GM21723 (cell line): ENCODE data around the gene RUNX3.

Source experiments
- ATAC-seq: cut with Tn5 transposase; IDR thresholded peaks from one replicate; pipeline ENCODE4 v1.9.1; 2021; ENCODE audit warnings: mild to moderate bottlenecking, moderate library complexity; ENCODE audit not compliant: unreplicated experiment

Gene RUNX3

GRCh38 chr1:24931146-24931467, 1.0 kb upstream of the RUNX3 start:
- no peak for ATAC-seq

DNA sequence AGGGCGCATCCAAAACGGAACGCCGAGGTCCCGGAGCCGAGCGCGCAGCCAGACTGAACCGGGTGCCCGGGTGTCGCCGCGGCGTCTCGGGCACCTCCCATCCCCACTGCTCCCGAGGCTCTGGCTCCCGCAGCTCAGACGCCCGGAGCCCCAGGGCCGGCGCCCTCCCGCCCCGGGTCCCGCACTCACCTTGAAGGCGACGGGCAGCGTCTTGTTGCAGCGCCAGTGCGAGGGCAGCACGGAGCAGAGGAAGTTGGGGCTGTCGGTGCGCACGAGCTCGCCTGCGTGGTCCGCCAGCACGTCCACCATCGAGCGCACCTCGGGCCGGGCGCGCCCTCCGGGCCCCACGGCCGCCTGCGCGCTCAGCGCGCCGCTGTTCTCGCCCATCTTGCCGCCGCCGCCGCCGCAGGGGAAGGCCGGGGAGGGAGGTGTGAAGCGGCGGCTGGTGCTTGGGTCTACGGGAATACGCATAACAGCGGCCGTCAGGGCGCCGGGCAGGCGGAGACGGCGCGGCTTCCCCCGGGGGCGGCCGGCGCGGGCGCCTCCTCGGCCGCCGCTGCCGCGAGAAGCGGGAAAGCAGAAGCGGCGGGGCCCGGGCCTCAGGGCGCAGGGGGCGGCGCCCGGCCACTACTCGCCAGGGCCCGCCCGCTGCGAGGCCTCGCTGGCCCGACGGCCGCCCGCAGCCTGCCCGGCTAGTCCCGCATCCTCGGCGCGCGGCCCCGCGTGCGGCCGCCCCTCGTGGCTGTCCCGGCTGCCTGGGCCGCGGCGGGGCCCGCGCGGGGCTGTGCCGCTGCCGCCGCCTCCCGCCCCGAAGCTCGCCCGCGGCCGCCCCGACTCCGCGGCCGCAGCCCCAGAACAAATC, 447 bp downstream of the RUNX3 start:
- peak; percentile 18 for ATAC-seq

DNA sequence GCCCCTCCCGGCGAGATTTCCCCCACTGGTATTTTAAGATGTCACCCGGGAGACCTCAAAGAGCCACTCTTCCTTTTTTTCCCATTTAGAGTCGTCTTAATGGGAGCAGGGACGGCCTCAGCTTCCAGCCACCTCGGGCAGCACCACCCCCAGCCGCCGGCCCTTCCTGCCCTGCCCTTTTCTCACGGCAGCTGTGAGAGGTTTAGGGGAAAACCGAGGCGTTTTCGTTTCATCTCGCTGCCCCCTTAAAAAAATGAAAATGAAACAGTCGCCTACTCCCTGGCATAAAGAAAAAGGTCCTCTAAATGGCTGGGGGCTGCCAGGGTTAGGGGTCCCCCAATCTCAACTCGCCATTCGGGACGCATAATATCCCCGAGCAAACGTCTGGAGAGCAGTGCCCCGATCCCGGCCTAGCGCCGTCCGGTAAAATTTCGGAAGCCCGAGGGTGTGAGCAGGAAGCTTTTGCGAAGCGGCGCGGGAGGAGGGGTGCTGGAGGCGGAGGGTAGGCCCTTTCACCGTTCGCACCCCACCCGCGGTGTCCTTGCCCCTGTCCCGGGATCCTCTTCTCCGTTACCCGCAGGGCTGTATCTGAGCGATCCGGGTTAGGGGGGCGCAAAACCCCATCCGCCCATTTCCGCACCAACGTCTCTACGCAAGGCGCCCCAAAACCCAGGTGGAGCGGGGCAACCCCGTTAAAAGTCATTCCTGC, 1.2 kb downstream of the RUNX3 start:
- ATAC-seq, result no peak

GRCh38 chr1:24927988-24928688, 1.9 kb downstream of the RUNX3 start:
- ATAC-seq, result no peak

- no peak for ATAC-seq
These were observed 2.6 kb downstream of the RUNX3 start for GRCh38 chr1:24927473-24927872.

DNA sequence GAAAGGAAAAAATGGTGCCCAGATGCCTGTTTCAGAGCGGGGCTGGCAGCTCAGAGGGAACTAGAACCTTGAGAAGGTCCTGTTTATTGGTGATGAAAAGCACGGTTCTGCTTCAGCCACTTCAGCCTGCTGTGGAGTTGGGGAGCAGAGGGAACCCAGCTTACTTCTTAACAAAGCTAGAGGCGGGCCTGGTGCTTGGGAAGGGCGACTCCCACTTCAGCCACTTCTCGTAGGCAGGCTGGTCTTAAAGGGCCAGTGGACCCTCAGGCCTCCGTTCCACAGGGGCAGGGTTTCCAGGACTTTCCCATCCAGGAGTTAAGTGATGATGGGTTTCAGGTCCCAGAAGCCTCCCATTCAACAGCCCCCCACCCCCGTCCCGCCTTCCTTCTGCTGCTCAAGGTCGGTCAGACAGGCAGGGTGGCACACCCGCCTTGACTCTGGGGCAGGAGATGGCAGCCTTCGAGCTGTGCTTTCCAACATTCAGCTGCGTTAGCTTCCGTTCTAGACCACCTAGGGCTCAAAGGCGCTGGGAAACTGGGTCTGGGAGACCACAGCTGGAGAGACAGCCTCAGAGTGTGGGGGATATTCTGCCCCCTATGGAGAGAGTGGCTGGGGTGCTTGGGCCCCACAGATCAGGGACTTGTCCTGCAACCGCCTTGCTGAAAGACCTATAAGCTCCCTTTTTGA, 3.4 kb downstream of the RUNX3 start:
- ATAC-seq, result no peak

DNA sequence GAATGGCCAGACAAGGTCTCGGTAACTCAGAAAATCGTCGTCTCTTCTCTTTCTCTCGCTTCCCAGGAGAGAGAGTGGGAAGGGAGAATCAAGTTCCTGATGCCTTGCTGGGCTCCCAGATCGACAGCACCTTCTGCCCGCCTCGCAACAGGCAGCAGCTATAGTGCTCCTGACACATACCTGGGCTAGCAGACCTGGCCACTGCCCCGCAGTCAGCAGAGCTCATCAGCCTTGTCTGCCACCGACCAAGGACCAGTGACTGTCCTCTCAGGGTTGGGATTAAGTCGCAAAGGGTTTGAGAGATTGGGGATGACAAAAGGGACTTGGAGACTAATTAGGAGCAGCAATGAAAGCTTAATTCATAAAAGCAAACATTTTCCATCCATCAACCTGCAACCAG, 4.1 kb downstream of the RUNX3 start:
- no peak for ATAC-seq

DNA sequence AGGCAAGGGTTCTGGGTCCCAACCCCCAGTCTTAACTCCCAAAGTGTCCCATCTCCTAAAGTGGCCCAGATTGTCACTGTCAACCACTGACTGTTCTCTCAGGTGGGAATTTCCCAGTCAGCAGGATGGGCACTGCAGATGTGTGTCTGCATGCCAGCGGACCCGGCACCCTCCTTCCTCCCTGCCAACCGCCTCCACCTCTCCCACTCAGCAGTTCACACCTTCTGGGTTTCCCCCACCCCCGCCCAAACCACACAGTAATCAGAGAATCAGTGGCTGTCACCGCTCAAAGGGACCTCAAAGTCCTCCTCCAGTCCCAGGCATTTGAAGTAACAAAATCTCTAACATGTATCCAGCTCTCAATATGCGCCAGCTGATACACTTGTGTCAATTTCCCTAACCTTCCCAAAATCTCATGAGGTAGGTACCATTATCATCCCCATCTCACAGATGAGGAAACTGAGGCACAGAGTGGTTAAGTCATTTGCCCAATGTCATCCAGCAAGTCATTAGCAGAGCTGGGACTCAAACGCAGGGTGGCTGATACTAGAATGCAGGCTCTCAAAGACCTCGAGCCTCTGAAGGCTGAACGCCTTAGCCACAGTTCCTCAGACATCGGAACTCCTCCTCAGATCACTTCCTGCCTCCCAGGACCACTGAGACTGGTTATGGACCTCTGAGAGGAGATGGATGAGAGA, 4.8 kb downstream of the RUNX3 start:
- ATAC-seq, result no peak

- peak; percentile 36 for ATAC-seq
These were observed 6.5 kb downstream of the RUNX3 start for GRCh38 chr1:24923485-24924113.

DNA sequence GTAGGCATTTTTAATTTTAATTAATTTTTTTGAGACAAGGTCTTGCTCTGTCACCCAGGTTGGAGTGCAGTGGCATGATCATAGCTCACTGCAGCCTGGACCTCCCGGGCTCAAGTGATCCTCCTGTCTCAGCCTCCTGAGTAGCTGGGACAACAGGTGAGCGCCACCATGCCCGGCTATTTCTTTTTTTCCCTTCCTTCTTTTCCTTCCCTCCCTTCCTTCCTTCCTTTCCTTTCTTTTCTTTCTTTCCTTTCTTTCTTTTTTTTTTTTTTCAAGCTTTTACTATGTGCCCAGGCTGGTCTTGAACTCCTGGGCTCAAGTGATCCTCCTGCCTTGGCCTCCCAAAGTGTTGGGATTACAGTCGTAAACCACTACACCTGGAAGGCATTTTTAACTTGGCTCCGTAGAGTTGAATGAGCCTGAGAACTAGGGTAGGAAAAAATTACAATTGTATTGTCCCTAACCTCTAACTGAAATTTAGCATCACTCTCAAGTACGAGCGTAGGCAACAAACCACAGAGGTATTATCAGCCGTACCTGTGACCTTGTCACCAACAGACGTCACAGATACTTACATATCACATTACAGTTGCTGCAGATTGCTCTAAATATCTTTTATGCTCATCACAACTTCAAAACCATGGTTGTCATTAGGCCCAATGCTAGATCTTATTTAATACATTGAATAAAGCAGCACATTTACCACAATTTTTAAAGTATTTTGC, 8.0 kb downstream of the RUNX3 start:
- ATAC-seq, result no peak

- ATAC-seq, result no peak
These were observed 8.7 kb downstream of the RUNX3 start for GRCh38 chr1:24921412-24921811.

DNA sequence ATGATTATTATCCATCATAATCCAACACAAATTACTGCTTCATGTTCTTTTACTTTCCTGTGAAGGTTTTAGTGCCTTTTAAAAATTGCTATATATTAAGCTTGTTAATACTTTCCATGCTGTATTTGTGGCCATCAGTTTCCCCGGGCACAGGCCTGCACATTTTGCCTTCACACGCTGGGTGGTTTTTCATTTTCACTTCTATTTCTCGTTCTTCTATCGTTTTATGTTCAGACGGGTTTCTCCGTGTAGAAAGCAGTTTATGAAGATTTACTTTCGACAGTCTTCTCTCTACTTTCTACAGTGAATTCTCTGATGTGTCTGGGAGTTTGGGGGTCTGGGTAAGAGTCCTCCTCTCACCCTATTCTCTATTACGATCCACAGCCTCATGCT, 9.5 kb downstream of the RUNX3 start:
- ATAC-seq, result no peak

- ATAC-seq, result no peak
These were observed 10.1 kb downstream of the RUNX3 start for GRCh38 chr1:24919791-24920532.

DNA sequence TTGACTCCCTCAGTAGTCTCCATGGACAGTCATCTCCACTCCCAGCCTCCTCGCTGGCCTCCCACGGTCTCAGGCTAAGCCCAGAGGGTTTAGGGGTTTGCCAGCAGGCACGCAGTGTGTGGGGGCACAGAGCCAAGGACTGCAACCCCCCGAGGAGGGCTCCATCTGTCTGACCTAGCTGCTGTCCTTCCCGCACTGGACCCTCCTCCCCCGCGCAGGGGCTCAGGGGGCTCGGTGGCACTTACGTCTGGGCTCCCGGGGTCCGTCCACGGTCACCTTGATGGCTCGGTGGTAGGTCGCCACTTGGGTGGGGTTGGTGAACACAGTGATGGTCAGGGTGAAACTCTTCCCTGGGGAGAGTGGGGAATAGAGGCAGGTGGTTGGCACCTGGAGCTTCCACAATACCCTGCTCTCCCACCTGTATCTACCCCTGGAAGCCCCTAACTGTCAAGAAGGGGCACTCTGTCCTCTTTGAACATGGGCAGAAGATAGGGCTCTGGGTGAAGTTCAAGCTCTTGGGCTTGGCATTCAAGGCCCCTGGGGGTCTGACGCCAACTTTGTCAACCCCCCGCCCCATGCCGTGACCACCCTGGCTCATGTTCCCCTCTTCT, 11.0 kb downstream of the RUNX3 start:
- no peak for ATAC-seq

- no peak for ATAC-seq
These were observed 11.7 kb downstream of the RUNX3 start for GRCh38 chr1:24918370-24918769.

GRCh38 chr1:24917327-24918074, 12.6 kb downstream of the RUNX3 start:
- no peak for ATAC-seq

GRCh38 chr1:24915816-24916602, 14.1 kb downstream of the RUNX3 start:
- no peak for ATAC-seq
